ENCODE results near the gene C6. TPM values are rescaled to one million over a fixed set of nuclear protein-coding genes. Genes with fewer than 3 reads are reported as not detected.

C6 gene
- total and polyA plus RNA-seq, 2 of the 13 experiments (the other 11 are each of a cell fraction or from before 2014, with no cell fraction given), result 0.28 to 4.7 TPM

DNA sequence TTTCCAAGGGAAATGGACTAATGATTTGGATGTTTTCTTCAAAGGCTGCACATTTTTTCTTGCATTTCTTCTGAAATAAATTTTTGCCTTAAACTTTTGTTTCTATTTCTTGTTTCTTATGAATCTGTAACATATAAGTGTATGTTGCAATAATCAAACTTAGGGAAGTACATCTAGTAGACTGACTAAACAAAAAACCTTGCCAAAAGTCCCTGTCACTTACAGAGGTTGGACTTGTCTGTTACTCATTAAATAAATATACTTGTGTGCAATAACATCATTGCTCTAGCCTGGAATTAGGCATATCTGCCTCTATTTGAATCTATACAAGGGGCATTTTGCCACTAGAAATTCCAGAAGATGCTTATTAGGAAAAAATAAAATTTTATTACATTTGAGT lies 56.6 kb downstream of the C6 start:
- no peaks in the 10 kb centered on the region for H4K20me1 ChIP-seq (ENCODE audit: insufficient read depth, low read length)
- no peak overlapping the region for H3K4me2 ChIP-seq (ENCODE audit: low read depth, low read length)
- in situ Hi-C loops (cut with HindIII; ENCODE audit: extremely low pct_ligation_motif_present, low pct_unique_long_range_greater_than_20kb), result no loop called here
- POLR2A ChIA-PET, result no interaction called here
- H3K9me3 ChIP-seq (ENCODE audit: low read length), result no peaks in the 10 kb centered on the region
- H3K27me3 ChIP-seq (ENCODE audit: control insufficient read depth in 1 of 2, insufficient read depth in 2 of 2, low read length in 2 of 2), result no peaks in the 10 kb centered on the region
- no TSS peak for BruUV-seq (replicated peaks)
- no peaks in the 10 kb centered on the region for H3K4me1 ChIP-seq (ENCODE audit: insufficient read depth, low read length)
- H3K27ac ChIP-seq (ENCODE audit: extremely low read length, insufficient read depth, low read length), result no peak overlapping the region
- TF ChIP-seq CEBPB (IDR thresholded peaks at IDR 0.05; ENCODE audit: borderline replicate concordance, low read depth, low read length) (peak; percentile 28; the same call in 1 of the 2 replicates), ZNF761 (CRISPR knock-in tag; conservative IDR thresholded peaks at IDR 0.05) (no peak)
- FAIRE-seq (no peak), ATAC-seq (no peak), DNase-seq (ENCODE audit: low spot score) (no peak)
- H3K79me2 ChIP-seq (ENCODE audit: insufficient read depth, low read length), result no peaks in the 10 kb centered on the region
- intact Hi-C loops (cut with micrococcal nuclease; ENCODE audit: unreplicated experiment), result no loop called here
- H2AFZ ChIP-seq (ENCODE audit: low read length), result no peak overlapping the region
- CTCF ChIA-PET (ENCODE audit: low intra/inter-chr PET ratio, low total read pairs), result no interaction called here
- H3K36me3 ChIP-seq (replicated peaks in 1 of 2; ENCODE audit: control insufficient read depth in 1 of 2, insufficient read depth in 2 of 2, low read length in 2 of 2), result no peaks in the 10 kb centered on the region
- H3K4me3 ChIP-seq (replicated peaks in 1 of 3; ENCODE audit: insufficient read depth in 1 of 3, low read depth in 2 of 3, low read length in 3 of 3), result no peak overlapping the region
- no peak overlapping the region for H3K9ac ChIP-seq (ENCODE audit: insufficient read depth, low read depth, low read length)

DNA sequence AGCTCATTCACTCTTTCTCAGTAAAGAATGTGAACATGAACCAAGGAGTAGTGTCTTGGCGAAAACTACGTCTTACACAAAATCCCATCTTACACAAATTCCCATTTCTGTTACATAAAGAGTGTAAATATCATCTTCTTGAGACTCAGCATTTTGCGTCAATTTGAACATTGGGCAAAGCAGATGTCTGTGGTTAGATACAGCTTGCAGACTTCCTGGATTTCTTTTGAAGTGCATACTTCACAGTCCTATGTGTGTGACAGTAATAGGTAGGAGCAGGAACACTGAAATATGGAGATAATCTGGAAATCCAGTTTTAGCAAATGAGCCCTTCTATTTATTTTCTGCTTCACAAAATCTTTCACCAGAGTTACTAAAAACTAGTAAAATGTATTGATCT lies 58.8 kb downstream of the C6 start:
- ChIA-PET POLR2A (no interaction called here), CTCF (ENCODE audit: low intra/inter-chr PET ratio, low total read pairs) (no interaction called here)
- BruUV-seq (replicated peaks), result no TSS peak
- ATAC-seq (no peak), DNase-seq (ENCODE audit: low spot score) (no peak), FAIRE-seq (no peak)
- H2AFZ ChIP-seq (ENCODE audit: low read length), result no peak overlapping the region
- in situ Hi-C loops (cut with HindIII; ENCODE audit: extremely low pct_ligation_motif_present, low pct_unique_long_range_greater_than_20kb), result no loop called here
- no peak overlapping the region for H3K9ac ChIP-seq (ENCODE audit: insufficient read depth, low read depth, low read length)
- H3K4me2 ChIP-seq (ENCODE audit: low read depth, low read length), result no peak overlapping the region
- no peaks in the 10 kb centered on the region for H4K20me1 ChIP-seq (ENCODE audit: insufficient read depth, low read length)
- H3K9me3 ChIP-seq (ENCODE audit: low read length), result no peaks in the 10 kb centered on the region
- no peaks in the 10 kb centered on the region for H3K4me1 ChIP-seq (ENCODE audit: insufficient read depth, low read length)
- H3K36me3 ChIP-seq (replicated peaks in 1 of 2; ENCODE audit: control insufficient read depth in 1 of 2, insufficient read depth in 2 of 2, low read length in 2 of 2), result no peaks in the 10 kb centered on the region
- intact Hi-C loops (cut with micrococcal nuclease; ENCODE audit: unreplicated experiment), result no loop called here
- H3K79me2 ChIP-seq (ENCODE audit: insufficient read depth, low read length), result no peaks in the 10 kb centered on the region
- WGBS (ENCODE audit: low lambda C conversion rate), result 50% methylated on average over 3 of the region's 3 CpGs
- H3K27me3 ChIP-seq (ENCODE audit: control insufficient read depth in 1 of 2, insufficient read depth in 2 of 2, low read length in 2 of 2), result no peaks in the 10 kb centered on the region
- H3K4me3 ChIP-seq (replicated peaks in 1 of 3; ENCODE audit: insufficient read depth in 1 of 3, low read depth in 2 of 3, low read length in 3 of 3), result no peak overlapping the region
- no peak overlapping the region for H3K27ac ChIP-seq (ENCODE audit: extremely low read length, insufficient read depth, low read length)
- TF ChIP-seq ZNF558 (CRISPR knock-in tag; IDR thresholded peaks at IDR 0.05; ENCODE audit: borderline replicate concordance), result no peak
- TF ChIP-seq EZH2 (conservative IDR thresholded peaks at IDR 0.05; ENCODE audit: low read depth, low read length), result no peak
- TF ChIP-seq KMT2B (CRISPR knock-in tag; IDR thresholded peaks at IDR 0.05), result no peak
- no peak for TF ChIP-seq GABPA (IDR thresholded peaks at IDR 0.05; ENCODE audit: low read depth, low read length)
- no peak for TF ChIP-seq GABPA (CRISPR knock-in tag; IDR thresholded peaks at IDR 0.05; ENCODE audit: low read depth)
- no peak for TF ChIP-seq RAD21 (CRISPR knock-in tag; IDR thresholded peaks at IDR 0.05)
- TF ChIP-seq, protein P1, sequence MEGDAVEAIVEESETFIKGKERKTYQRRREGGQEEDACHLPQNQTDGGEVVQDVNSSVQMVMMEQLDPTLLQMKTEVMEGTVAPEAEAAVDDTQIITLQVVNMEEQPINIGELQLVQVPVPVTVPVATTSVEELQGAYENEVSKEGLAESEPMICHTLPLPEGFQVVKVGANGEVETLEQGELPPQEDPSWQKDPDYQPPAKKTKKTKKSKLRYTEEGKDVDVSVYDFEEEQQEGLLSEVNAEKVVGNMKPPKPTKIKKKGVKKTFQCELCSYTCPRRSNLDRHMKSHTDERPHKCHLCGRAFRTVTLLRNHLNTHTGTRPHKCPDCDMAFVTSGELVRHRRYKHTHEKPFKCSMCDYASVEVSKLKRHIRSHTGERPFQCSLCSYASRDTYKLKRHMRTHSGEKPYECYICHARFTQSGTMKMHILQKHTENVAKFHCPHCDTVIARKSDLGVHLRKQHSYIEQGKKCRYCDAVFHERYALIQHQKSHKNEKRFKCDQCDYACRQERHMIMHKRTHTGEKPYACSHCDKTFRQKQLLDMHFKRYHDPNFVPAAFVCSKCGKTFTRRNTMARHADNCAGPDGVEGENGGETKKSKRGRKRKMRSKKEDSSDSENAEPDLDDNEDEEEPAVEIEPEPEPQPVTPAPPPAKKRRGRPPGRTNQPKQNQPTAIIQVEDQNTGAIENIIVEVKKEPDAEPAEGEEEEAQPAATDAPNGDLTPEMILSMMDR (CRISPR knock-in tag; IDR thresholded peaks at IDR 0.05), result no peak
- TF ChIP-seq ZNF792 (CRISPR knock-in tag; IDR thresholded peaks at IDR 0.05), result no peak
- TF ChIP-seq ZNF773 (CRISPR knock-in tag; IDR thresholded peaks at IDR 0.05; ENCODE audit: borderline replicate concordance), result no peak
- TF ChIP-seq ZNF883 (CRISPR knock-in tag; IDR thresholded peaks at IDR 0.05; ENCODE audit: not compliant biosample characterization), result no peak
- no peak for TF ChIP-seq ZNF660 (CRISPR knock-in tag; IDR thresholded peaks at IDR 0.05; ENCODE audit: borderline replicate concordance, low read depth)
- TF ChIP-seq, protein P2, sequence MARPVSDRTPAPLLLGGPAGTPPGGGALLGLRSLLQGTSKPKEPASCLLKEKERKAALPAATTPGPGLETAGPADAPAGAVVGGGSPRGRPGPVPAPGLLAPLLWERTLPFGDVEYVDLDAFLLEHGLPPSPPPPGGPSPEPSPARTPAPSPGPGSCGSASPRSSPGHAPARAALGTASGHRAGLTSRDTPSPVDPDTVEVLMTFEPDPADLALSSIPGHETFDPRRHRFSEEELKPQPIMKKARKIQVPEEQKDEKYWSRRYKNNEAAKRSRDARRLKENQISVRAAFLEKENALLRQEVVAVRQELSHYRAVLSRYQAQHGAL (CRISPR knock-in tag; IDR thresholded peaks at IDR 0.05; ENCODE audit: not compliant biosample characterization), result no peak
- no peak for TF ChIP-seq SOX13 (IDR thresholded peaks at IDR 0.05)
- no peak for TF ChIP-seq SOX13 (CRISPR knock-in tag; conservative IDR thresholded peaks at IDR 0.05 in 1 of 2, IDR thresholded peaks at IDR 0.05 in 1 of 2)
- TF ChIP-seq SMAD9 (CRISPR knock-in tag; IDR thresholded peaks at IDR 0.05), result no peak
- no peak for TF ChIP-seq STAG1 (CRISPR knock-in tag; IDR thresholded peaks at IDR 0.05)
- TF ChIP-seq ZNF570 (CRISPR knock-in tag; IDR thresholded peaks at IDR 0.05; ENCODE audit: borderline replicate concordance), result no peak
- TF ChIP-seq YEATS2 (CRISPR knock-in tag; IDR thresholded peaks at IDR 0.05; ENCODE audit: borderline replicate concordance), result no peak

Measured in HepG2 (cell line).